Endothelial cell of umbilical vein (primary cell): ENCODE results near the gene PLBD1. TPM values are rescaled to one million over a fixed set of nuclear protein-coding genes. Genes with fewer than 3 reads are reported as not detected.

Experiments
- BruUV-seq: library from RNA; stranded (reverse); fragments of 400-500 nt; replicated peaks from 2 replicates; lab custom pipeline; 2021; lab: Mats Ljungman, UMichigan
- CTCF ChIA-PET: fragments of 300-600, 350-600 bp; sonication (Branson Sonifier 250); formaldehyde crosslinking; loops from one replicate; lab custom pipeline; 2021; ENCODE audit warnings: antibody characterized with exemption, inconsistent platforms; lab: Charles Lee
- POLR2A ChIA-PET: fragments of 300-600, 350-600 bp; sonication (Branson Sonifier 250); formaldehyde crosslinking; loops from one replicate; lab custom pipeline; 2021; ENCODE audit warnings: antibody characterized with exemption, inconsistent platforms; lab: Charles Lee
- DNase-seq: peaks from one replicate; pipeline ENCODE4 v3.0.0-alpha.2; 2011; ENCODE audit warnings: low read depth, low spot score
- FAIRE-seq: peaks from 2 replicates; lab custom pipeline; 2011; peaks lifted over from hg19 to GRCh38; lab: Jason Lieb, UNC
- H2AFZ ChIP-seq: 2 replicates; pipeline ENCODE4 v1.6.0; 2012; ENCODE audit warnings: low read depth, low read length, control low read depth, inconsistent platforms
- H3K27ac ChIP-seq: 2 replicates; pipeline ENCODE4 v1.5.1; 2011; ENCODE audit warnings: low read depth, mild to moderate bottlenecking, control low read depth, low read length, moderate library complexity; ENCODE audit not compliant: insufficient read depth
- H3K27me3 ChIP-seq, 2 experiments: 2 replicates each; pipeline versions ENCODE4 v1.6.0 to v1.6.1; 2011; ENCODE audit warnings: low read length in 2 of 2, mixed read lengths in 1 of 2; ENCODE audit not compliant: control insufficient read depth in 2 of 2, insufficient read depth in 2 of 2
- H3K36me3 ChIP-seq, 2 experiments: 2 replicates in 1 of 2; 3 replicates in 1 of 2; pipeline ENCODE4 v1.5.1; 2011; ENCODE audit warnings: low read length in 2 of 2, mild to moderate bottlenecking in 1 of 2, moderate library complexity in 1 of 2; ENCODE audit not compliant: control insufficient read depth in 2 of 2, insufficient read depth in 2 of 2; ENCODE audit errors: extremely low read depth in 1 of 2
- H3K4me1 ChIP-seq: 3 replicates; pipeline ENCODE4 v1.5.1; 2011; ENCODE audit warnings: mild to moderate bottlenecking, low read length; ENCODE audit not compliant: control insufficient read depth, insufficient read depth; ENCODE audit errors: extremely low read depth
- H3K4me2 ChIP-seq: 2 replicates; pipeline ENCODE4 v1.6.1; 2011; ENCODE audit warnings: low read length, control low read depth, mixed read lengths; ENCODE audit not compliant: insufficient read depth
- H3K4me3 ChIP-seq, 3 experiments: fragments of 200-600 bp in 1 of 3; sonication (generic), shearing (Covaris generic) in 1 of 3; replicated peaks in 1 of 3; 2 replicates each; pipeline ENCODE4 v1.5.1; 2011 to 2016; ENCODE audit warnings: control low read depth in 3 of 3, low read length in 3 of 3, mild to moderate bottlenecking in 2 of 3, inconsistent platforms in 1 of 3, low read depth in 1 of 3, moderate library complexity in 1 of 3; ENCODE audit not compliant: insufficient read depth in 1 of 3
- H3K79me2 ChIP-seq: 2 replicates; pipeline ENCODE4 v1.6.0; 2012; ENCODE audit warnings: low read length, inconsistent platforms; ENCODE audit not compliant: control insufficient read depth, insufficient read depth
- H3K9ac ChIP-seq: replicated peaks from 2 replicates; pipeline ENCODE3; 2011; ENCODE audit warnings: low read length, control low read depth; ENCODE audit not compliant: insufficient read depth; ENCODE audit errors: extremely low read depth
- H3K9me1 ChIP-seq: replicated peaks from 3 replicates; pipeline ENCODE4 v1.6.0; 2011; ENCODE audit warnings: mild to moderate bottlenecking, low read length; ENCODE audit not compliant: control insufficient read depth, insufficient read depth; ENCODE audit errors: extremely low read depth
- H3K9me3 ChIP-seq: replicated peaks from 2 replicates; pipeline ENCODE4 v1.5.1; 2012; ENCODE audit warnings: low read length, inconsistent platforms; ENCODE audit not compliant: control insufficient read depth, insufficient read depth
- H4K20me1 ChIP-seq: replicated peaks from 2 replicates; pipeline ENCODE3; 2011; ENCODE audit warnings: mild to moderate bottlenecking, low read length; ENCODE audit not compliant: control insufficient read depth, insufficient read depth; ENCODE audit errors: extremely low read depth
- CTCF ChIP-seq, 2 donors: IDR thresholded peaks; 1 replicate in 1 of 2; 2 replicates in 1 of 2; pipeline ENCODE4 v1.5.1; 2011; ENCODE audit warnings: low read length in 2 of 2, mild to moderate bottlenecking in 2 of 2, moderate library complexity in 2 of 2, control low read depth in 1 of 2, inconsistent platforms in 1 of 2, low read depth in 1 of 2; ENCODE audit not compliant: insufficient read depth in 1 of 2; ENCODE audit errors: extremely low read depth in 1 of 2
- EZH2 ChIP-seq: IDR thresholded peaks from 2 replicates; pipeline ENCODE4 v1.6.1; 2012; ENCODE audit warnings: borderline replicate concordance, low read depth, mild to moderate bottlenecking, moderate library complexity, low read length, inconsistent platforms; ENCODE audit not compliant: severe bottlenecking
- FOS ChIP-seq: IDR thresholded peaks from 2 replicates; pipeline ENCODE4 v1.6.1; 2011; ENCODE audit warnings: mild to moderate bottlenecking, low read length, moderate library complexity, borderline replicate concordance; ENCODE audit not compliant: insufficient read depth
- GATA2 ChIP-seq: IDR thresholded peaks from 2 replicates; pipeline ENCODE4 v1.7.0; 2011; ENCODE audit warnings: low read depth, mild to moderate bottlenecking, moderate library complexity, mixed read lengths, low read length; ENCODE audit not compliant: insufficient read length, insufficient read depth
- JUN ChIP-seq: IDR thresholded peaks from 2 replicates; pipeline ENCODE4 v1.6.1; 2011; ENCODE audit warnings: borderline replicate concordance, low read depth; ENCODE audit not compliant: insufficient read length, insufficient read depth
- MAX ChIP-seq: IDR thresholded peaks from 2 replicates; pipeline ENCODE4 v1.6.1; 2011; ENCODE audit not compliant: insufficient read depth, insufficient read length
- MYC ChIP-seq: IDR thresholded peaks from one replicate; pipeline ENCODE4 v1.6.1; 2011; ENCODE audit warnings: mild to moderate bottlenecking, low read depth, low read length
- POLR2A ChIP-seq: IDR thresholded peaks from 2 replicates; pipeline ENCODE4 v1.6.1; 2012; ENCODE audit warnings: low read depth, mild to moderate bottlenecking, control low read depth, low read length
- POLR2AphosphoS5 ChIP-seq: IDR thresholded peaks from 2 replicates; pipeline ENCODE4 v1.6.1; 2012; ENCODE audit warnings: low read depth, mild to moderate bottlenecking, control low read depth, low read length, moderate library complexity; ENCODE audit not compliant: insufficient read depth
- dilution Hi-C: fragments of 300-500 bp; cut with MboI; formaldehyde crosslinking; loops from one replicate; pipeline ENCODE4 v1.15.0; 2019; ENCODE audit warnings: low sequenced_read_pairs; ENCODE audit not compliant: extremely low pct_ligation_motif_present
- intact Hi-C: fragments of 100-400 bp; cut with micrococcal nuclease; formaldehyde crosslinking; loops from one replicate; pipeline ENCODE4 v1.10.0; 2022
- polyA plus RNA-seq, 4 experiments: library from polyadenylated mRNA; depleted of rRNA in 3 of 4; stranded (reverse) in 3 of 4; unstranded in 1 of 4; fragments of >200 nt; gene quantifications; 2 replicates each; pipeline versions ENCODE4 v1.2.1 to v1.2.3, GENCODE V29; 2011 to 2012; ENCODE audit warnings: missing spikeins in 1 of 4
- total RNA-seq: library from RNA; stranded (reverse); gene quantifications from 2 replicates; pipeline ENCODE4 v1.2.3, GENCODE V29; 2021

The PLBD1 gene
- total and polyA plus RNA-seq, 2 donors (not counting 3 experiments of a cell fraction or from before 2014, with no cell fraction given), result 0.04 TPM; not detected in 1

GRCh38 chr12:14612250-14612649, 44.6 kb upstream of the PLBD1 start:
- Histone ChIP-seq H3K27ac (no peak overlapping the region), H2AFZ (no peak overlapping the region), H3K9me3 (no peaks in the 10 kb centered on the region), H3K9ac (no peak overlapping the region), H4K20me1 (no peaks in the 10 kb centered on the region), H3K4me3 (no peak overlapping the region), H3K36me3 (no peaks in the 10 kb centered on the region), H3K27me3 (no peaks in the 10 kb centered on the region), H3K4me2 (no peak overlapping the region), H3K79me2 (no peaks in the 10 kb centered on the region), H3K4me1 (no peaks in the 10 kb centered on the region), H3K9me1 (no peaks in the 10 kb centered on the region)
- FAIRE-seq (no peak), DNase-seq (no peak)
- TF ChIP-seq FOS (no peak), CTCF (IDR thresholded peaks at IDR 0.05; ENCODE audit: extremely low read depth in 1 of 2, insufficient read depth in 1 of 2, low read depth in 1 of 2, low read length in 2 of 2) (no peak), JUN (no peak), POLR2AphosphoS5 (no peak), MAX (no peak), MYC (no peak), GATA2 (no peak), EZH2 (no peak), POLR2A (no peak)
- intact Hi-C loops, result no loop called here
- POLR2A ChIA-PET, result no interaction called here
- BruUV-seq, result no TSS peak
- dilution Hi-C loops, result no loop called here
- CTCF ChIA-PET, result interaction anchor here (1.2 kb wide), 1 partner anchor 10 kb away, joined by 4 read pairs; no protein-coding TSS in a partner anchor
